ENCODE results near the gene PPIP5K1.

The PPIP5K1 gene

DNA sequence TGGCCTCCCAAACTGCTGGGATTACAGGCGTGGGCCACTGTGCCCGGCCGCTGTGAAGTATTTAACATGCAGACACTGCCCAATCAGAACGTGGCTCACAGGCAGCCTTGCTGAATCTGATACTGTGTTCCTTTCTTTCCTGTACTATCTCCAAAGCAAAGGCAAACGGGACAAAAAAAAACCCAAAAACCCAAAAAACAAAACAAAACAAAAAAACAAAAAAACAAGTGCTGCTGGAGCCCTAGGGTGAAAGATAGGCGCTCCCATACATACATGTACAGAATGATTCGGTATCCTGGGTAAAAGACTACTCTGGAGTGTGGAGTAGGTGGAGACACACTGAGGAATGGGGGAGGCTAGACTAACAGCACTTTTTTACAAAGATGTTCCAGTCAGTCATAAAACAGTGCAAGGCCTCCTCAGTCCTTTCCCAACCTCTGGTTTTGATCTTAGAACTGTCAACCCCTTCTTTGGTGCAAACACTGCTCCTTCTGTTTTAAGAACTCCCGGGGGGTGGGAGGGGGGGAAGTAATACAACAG, 80.3 kb downstream of the PPIP5K1 start:
- no peak for TF ChIP-seq CTCF (IDR thresholded peaks at IDR 0.05; ENCODE audit: insufficient read depth, low read length, missing control alignments)
- ChIA-PET POLR2A (no interaction called here), CTCF (interaction anchor here (0.6 to 2.2 kb wide), 4 partner anchors 13 to 133 kb away, joined by 3 to 6 read pairs (median 4); no protein-coding TSS in a partner anchor)
- H3K4me3 ChIP-seq (ENCODE audit: low read depth, low read length), result peak overlapping the region; percentile 68
- no peak for DNase-seq (ENCODE audit: low read depth, low spot score)

DNA sequence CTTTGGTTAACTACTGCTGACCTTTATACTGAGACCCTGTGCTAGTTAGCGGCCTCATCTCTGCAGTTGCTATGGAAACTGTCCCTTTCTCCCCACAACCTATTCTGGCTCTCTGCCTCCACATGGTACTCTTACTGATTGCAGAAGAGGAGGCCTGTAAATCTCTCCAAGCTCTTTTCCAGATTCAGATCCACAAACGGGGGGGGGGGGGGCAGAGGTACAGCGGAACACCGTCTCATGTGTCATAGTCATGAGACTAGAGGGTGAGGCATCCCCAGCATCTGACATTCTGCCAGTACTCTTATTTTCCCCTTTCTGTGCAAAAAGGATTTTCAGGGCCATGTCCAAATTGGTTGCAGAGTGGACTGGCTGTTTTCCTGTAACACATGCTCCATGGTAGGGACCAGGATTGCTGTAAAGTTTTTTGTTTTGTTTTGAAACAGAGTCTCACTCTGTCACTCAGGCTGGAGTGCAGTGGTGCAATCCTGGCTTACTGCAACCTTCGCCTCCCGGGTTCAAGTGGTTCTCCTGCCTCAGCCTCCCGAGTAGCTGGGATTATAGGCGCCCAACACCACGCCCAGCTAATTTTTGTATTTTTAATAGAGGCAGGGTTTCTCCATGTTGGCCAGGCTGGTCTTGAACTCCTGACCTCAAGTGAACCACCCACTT, 80.9 kb downstream of the PPIP5K1 start:
- POLR2A ChIA-PET, result no interaction called here

GRCh38 chr15:43508421-43508820, 81.6 kb downstream of the PPIP5K1 start:
- no peak overlapping the region for H3K4me3 ChIP-seq (ENCODE audit: low read depth, low read length)
- no peak for DNase-seq (ENCODE audit: low read depth, low spot score)
- no peak for TF ChIP-seq CTCF (IDR thresholded peaks at IDR 0.05; ENCODE audit: insufficient read depth, low read length, missing control alignments)
- CTCF ChIA-PET, result no interaction called here
- POLR2A ChIA-PET, result no interaction called here

More for the DNA sequence above, 80.9 kb downstream of the PPIP5K1 start:
- CTCF ChIA-PET, result interaction anchor here (1.9 kb wide), 1 partner anchor 13 kb away, joined by 5 read pairs; no protein-coding TSS in a partner anchor
- TF ChIP-seq CTCF (IDR thresholded peaks at IDR 0.05; ENCODE audit: insufficient read depth, low read length, missing control alignments), result no peak
- no peak for DNase-seq (ENCODE audit: low read depth, low spot score)
- H3K4me3 ChIP-seq (ENCODE audit: low read depth, low read length), result no peak overlapping the region

- no peak for TF ChIP-seq CTCF (IDR thresholded peaks at IDR 0.05; ENCODE audit: insufficient read depth, low read length, missing control alignments)
- peak; percentile 57 for DNase-seq (ENCODE audit: low read depth, low spot score)
- ChIA-PET POLR2A (interaction anchor here (0.6 to 0.9 kb wide), 3 partner anchors 8 to 27 kb away, joined by 3 read pairs; no protein-coding TSS in a partner anchor), CTCF (interaction anchor here (1.0 to 1.5 kb wide), 6 partner anchors 8 to 66 kb away, joined by 3 to 6 read pairs (median 4); partner anchors contain the start of gene TP53BP1)
- no peak overlapping the region for H3K4me3 ChIP-seq (ENCODE audit: low read depth, low read length)
Observed at GRCh38 chr15:43505738-43506137, 84.3 kb downstream of the PPIP5K1 start.

GRCh38 chr15:43499635-43500034, 90.4 kb downstream of the PPIP5K1 start:
- no peak for DNase-seq (ENCODE audit: low read depth, low spot score)
- TF ChIP-seq CTCF (IDR thresholded peaks at IDR 0.05; ENCODE audit: insufficient read depth, low read length, missing control alignments), result no peak
- CTCF ChIA-PET, result interaction anchor here (1.3 to 1.5 kb wide), 2 partner anchors 12 to 15 kb away, joined by 4 to 7 read pairs; no protein-coding TSS in a partner anchor
- no peak overlapping the region for H3K4me3 ChIP-seq (ENCODE audit: low read depth, low read length)
- POLR2A ChIA-PET, result no interaction called here

- H3K4me3 ChIP-seq (ENCODE audit: low read depth, low read length), result no peak overlapping the region
- TF ChIP-seq CTCF (IDR thresholded peaks at IDR 0.05; ENCODE audit: insufficient read depth, low read length, missing control alignments), result no peak
- ChIA-PET CTCF (interaction anchor here (1.3 to 1.5 kb wide), 2 partner anchors 12 to 16 kb away, joined by 4 to 7 read pairs; no protein-coding TSS in a partner anchor), POLR2A (no interaction called here)
- no peak for DNase-seq (ENCODE audit: low read depth, low spot score)
Observed at GRCh38 chr15:43498990-43499389, 91.0 kb downstream of the PPIP5K1 start.

Measured in AG04449 (cell line).